ENCODE data around the gene CBX3.

Gene CBX3

GRCh38 chr7:26212921-26213718 lies 11.6 kb downstream of the CBX3 start:
- H3K4me1 ChIP-seq, result no peaks in the 10 kb centered on the region
- no peaks in the 10 kb centered on the region for H3K27me3 ChIP-seq
- intact Hi-C loops (cut with DNase I; ENCODE audit: low total_unique reads), result no loop called here
- H3K27ac ChIP-seq, result no peak overlapping the region
- no peaks in the 10 kb centered on the region for H3K9me3 ChIP-seq
- H3K36me3 ChIP-seq, result peaks cover 39 to 44% (median 41%) of the 10 kb centered on the region in 3 donors
- H3K4me3 ChIP-seq, result no peak overlapping the region
- TF ChIP-seq, protein P1, sequence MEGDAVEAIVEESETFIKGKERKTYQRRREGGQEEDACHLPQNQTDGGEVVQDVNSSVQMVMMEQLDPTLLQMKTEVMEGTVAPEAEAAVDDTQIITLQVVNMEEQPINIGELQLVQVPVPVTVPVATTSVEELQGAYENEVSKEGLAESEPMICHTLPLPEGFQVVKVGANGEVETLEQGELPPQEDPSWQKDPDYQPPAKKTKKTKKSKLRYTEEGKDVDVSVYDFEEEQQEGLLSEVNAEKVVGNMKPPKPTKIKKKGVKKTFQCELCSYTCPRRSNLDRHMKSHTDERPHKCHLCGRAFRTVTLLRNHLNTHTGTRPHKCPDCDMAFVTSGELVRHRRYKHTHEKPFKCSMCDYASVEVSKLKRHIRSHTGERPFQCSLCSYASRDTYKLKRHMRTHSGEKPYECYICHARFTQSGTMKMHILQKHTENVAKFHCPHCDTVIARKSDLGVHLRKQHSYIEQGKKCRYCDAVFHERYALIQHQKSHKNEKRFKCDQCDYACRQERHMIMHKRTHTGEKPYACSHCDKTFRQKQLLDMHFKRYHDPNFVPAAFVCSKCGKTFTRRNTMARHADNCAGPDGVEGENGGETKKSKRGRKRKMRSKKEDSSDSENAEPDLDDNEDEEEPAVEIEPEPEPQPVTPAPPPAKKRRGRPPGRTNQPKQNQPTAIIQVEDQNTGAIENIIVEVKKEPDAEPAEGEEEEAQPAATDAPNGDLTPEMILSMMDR (IDR thresholded peaks at IDR 0.05), result no peak
- no peak for DNase-seq

DNA sequence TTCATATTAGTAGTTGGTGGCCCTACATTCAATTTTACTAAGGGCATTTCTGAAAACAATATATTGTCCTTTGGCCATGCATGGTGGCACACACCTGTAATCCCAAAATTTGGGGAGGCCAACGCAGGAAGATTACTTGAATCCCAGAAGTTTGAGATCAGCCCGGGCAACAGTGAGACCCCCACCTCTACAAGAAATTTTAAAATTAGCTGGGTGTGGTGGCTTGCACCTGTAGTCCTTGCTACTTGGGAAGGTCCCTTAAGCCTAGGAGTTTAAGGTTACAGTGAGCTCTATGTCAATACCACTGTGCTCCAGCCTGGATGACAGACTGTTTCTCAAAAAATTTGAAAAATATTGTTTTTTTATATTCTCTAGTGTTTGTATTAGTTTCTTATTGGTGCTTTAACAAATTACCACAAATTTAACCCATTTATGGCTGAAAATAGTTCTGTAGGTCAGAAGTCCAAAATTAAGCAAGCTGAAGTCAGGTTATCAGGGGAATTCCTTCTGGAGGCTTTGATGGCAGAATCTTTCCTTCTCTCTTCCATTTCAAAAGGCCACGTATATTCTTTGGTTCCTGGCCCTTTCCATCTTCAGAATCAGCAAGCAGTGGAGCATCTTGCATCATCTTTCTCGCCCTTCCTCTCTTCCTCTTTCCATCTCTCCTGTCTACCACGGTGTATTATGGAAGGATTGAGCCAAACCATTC lies 12.4 kb downstream of the CBX3 start:
- no peaks in the 10 kb centered on the region for H3K4me1 ChIP-seq
- no peaks in the 10 kb centered on the region for H3K27me3 ChIP-seq
- TF ChIP-seq, protein P1 (IDR thresholded peaks at IDR 0.05), result no peak
- no peaks in the 10 kb centered on the region for H3K9me3 ChIP-seq
- H3K36me3 ChIP-seq, result peaks cover 32 to 37% (median 33%) of the 10 kb centered on the region in 3 donors
- intact Hi-C loops (cut with DNase I; ENCODE audit: low total_unique reads), result no loop called here
- DNase-seq, result no peak
- no peak overlapping the region for H3K27ac ChIP-seq
- H3K4me3 ChIP-seq, result no peak overlapping the region

GRCh38 chr7:26216049-26216448 lies 14.5 kb downstream of the CBX3 start:
- no peaks in the 10 kb centered on the region for H3K27me3 ChIP-seq
- no peak for DNase-seq
- H3K36me3 ChIP-seq, result peaks cover 14 to 18% (median 17%) of the 10 kb centered on the region in 3 donors
- no peak overlapping the region for H3K4me3 ChIP-seq
- H3K4me1 ChIP-seq, result no peaks in the 10 kb centered on the region
- no peak overlapping the region for H3K27ac ChIP-seq
- intact Hi-C loops (cut with DNase I; ENCODE audit: low total_unique reads), result no loop called here
- TF ChIP-seq, protein P1 (IDR thresholded peaks at IDR 0.05), result no peak
- no peaks in the 10 kb centered on the region for H3K9me3 ChIP-seq

DNA sequence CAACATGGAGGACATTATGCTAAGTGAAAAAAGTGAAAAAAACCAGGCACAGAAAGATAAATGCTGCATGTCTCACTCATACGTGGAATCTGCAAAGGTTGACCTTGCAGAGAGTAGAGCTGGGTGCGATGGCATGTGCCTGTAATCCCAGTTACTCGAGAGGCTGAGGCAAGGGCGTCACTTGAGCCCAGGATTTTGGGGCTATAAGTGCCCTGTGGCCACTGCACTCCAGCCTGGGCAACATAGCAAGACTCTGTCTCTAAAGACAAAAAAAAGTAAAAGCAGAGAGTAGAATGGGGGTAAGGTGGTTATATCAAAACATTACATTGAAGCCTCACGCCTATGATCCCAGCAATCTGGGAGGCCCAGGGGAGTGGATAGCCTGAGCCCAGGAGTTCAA lies 22.8 kb downstream of the CBX3 start:
- Histone ChIP-seq H3K27me3 (peaks cover 0 to 7% of the 10 kb centered on the region in 2 donors), H3K9me3 (no peaks in the 10 kb centered on the region), H3K4me1 (no peaks in the 10 kb centered on the region), H3K27ac (no peak overlapping the region), H3K4me3 (no peak overlapping the region), H3K36me3 (no peaks in the 10 kb centered on the region)
- no peak for DNase-seq
- TF ChIP-seq, protein P1 (IDR thresholded peaks at IDR 0.05), result no peak
- intact Hi-C loops (cut with DNase I; ENCODE audit: low total_unique reads), result no loop called here

DNA sequence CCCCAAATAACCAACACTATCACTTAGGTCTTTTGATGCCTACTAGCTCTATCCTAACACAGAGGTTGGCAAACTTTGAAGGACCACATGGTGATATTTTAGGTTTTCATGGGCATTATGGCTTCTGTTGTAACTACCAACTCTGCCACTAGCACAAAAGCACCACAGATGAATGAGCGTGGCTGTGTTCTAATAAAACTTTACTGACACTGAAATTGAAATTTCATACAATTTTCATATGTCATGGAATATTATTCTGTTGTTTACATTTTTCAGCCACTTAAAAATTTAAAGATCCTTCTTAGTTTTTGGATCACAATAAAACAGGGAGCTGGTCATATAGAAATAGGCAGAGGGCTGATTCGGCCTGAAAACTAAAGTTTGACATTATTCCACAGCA lies 26.4 kb downstream of the CBX3 start:
- H3K9me3 ChIP-seq, result no peaks in the 10 kb centered on the region
- TF ChIP-seq, protein P1 (IDR thresholded peaks at IDR 0.05), result no peak
- no peak for DNase-seq
- intact Hi-C loops (cut with DNase I; ENCODE audit: low total_unique reads), result no loop called here
- no peak overlapping the region for H3K4me3 ChIP-seq
- H3K4me1 ChIP-seq, result no peaks in the 10 kb centered on the region
- H3K36me3 ChIP-seq, result no peaks in the 10 kb centered on the region
- H3K27me3 ChIP-seq, result peaks cover 0 to 7% of the 10 kb centered on the region in 2 donors
- no peak overlapping the region for H3K27ac ChIP-seq

Data from tibial artery (tissue), 4 donors.